Measurements from ENCODE around the gene PTPN14.

DNA sequence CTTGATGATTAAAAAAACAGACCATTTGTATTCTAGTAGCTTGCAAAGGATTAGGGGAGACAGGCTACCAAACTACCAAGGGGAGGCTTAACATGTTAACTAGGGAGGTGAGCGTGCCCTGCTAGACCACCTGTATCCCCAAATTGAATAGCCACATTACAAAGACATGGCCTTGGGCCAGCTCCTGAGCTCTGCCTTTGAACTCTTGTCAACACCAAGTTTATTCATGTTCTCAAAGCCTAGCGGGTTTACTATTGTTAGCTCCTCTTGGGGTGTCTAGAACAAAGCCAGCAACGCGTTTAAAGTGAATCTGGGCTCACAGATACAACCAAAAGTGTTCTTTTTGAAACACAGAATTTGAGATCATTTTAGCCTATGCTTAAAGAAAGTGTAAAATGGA lies 234.1 kb downstream of the PTPN14 start:
- TF ChIP-seq CTCF (IDR thresholded peaks at IDR 0.05; ENCODE audit: control extremely low read depth in 1 of 3, insufficient read depth in 1 of 3, low read depth in 1 of 3, low read length in 3 of 3) (no peak), ZNF274 (IDR thresholded peaks at IDR 0.05; ENCODE audit: borderline replicate concordance, extremely low read depth, low read length) (no peak), POLR2AphosphoS5 (IDR thresholded peaks at IDR 0.05; ENCODE audit: low read depth, low read length) (no peak)
